Body of pancreas (tissue), 4 donors: ENCODE results near the gene CYTH3.

Experiments
- CTCF ChIP-seq, 7 experiments: fragments of 450-650 bp in 4 of 7; fragments of 200-600 bp in 3 of 7; sonication (generic) in 3 of 7; IDR thresholded peaks; one replicate each; pipeline ENCODE4 v1.5.1; 2016 to 2019; ENCODE audit warnings: antibody characterized with exemption in 7 of 7
- POLR2A ChIP-seq, 3 donors: fragments of 450-650 bp; IDR thresholded peaks; one replicate each; pipeline ENCODE4 v1.6.1; 2016; ENCODE audit warnings: antibody characterized with exemption in 3 of 3, mild to moderate bottlenecking in 2 of 3

- TF ChIP-seq POLR2A (IDR thresholded peaks at IDR 0.05) = no peak
- no peak for TF ChIP-seq CTCF (IDR thresholded peaks at IDR 0.05)
Observed at GRCh38 chr7:6165521-6166320, 106.7 kb downstream of the CYTH3 start.
